K562 (cell line): ENCODE data around the gene VTN. TPM values are rescaled to one million over a fixed set of nuclear protein-coding genes. Genes with fewer than 3 reads are reported as not detected.

Experiments
- ADNP ChIP-seq: fragments of 200-800 bp; sonication (Bioruptor generic); IDR thresholded peaks from 2 replicates; pipeline ENCODE4 v1.6.1; 2016; ENCODE audit warnings: missing genetic modification characterization, missing compliant biosample characterization
- ATF7 ChIP-seq: fragments of 450-650 bp; IDR thresholded peaks from 2 replicates; pipeline ENCODE4 v1.7.1; 2014; ENCODE audit warnings: mild to moderate bottlenecking, moderate library complexity
- BACH1 ChIP-seq: fragments of 200-800 bp; sonication (Bioruptor generic); IDR thresholded peaks from 2 replicates; pipeline ENCODE4 v1.6.1; 2016; ENCODE audit warnings: missing genetic modification characterization, missing compliant biosample characterization
- BRD4 ChIP-seq: fragments of 200-600 bp; sonication (generic); IDR thresholded peaks from 2 replicates; pipeline ENCODE4 v1.6.1; 2017; ENCODE audit warnings: inconsistent platforms
- CREM ChIP-seq: IDR thresholded peaks from 2 replicates; pipeline ENCODE4 v1.6.1; 2014; ENCODE audit warnings: antibody characterized with exemption, low read depth
- CUX1 ChIP-seq: fragments of 200-800 bp; sonication (Bioruptor generic); IDR thresholded peaks from 2 replicates; pipeline ENCODE4 v1.6.1; 2016; ENCODE audit warnings: missing genetic modification characterization, missing compliant biosample characterization
- DACH1 ChIP-seq: fragments of 450-650 bp; IDR thresholded peaks from 2 replicates; pipeline ENCODE4 v1.6.1; 2018; ENCODE audit not compliant: partially characterized antibody
- DDX20 ChIP-seq: fragments of 450-650 bp; IDR thresholded peaks from 2 replicates; pipeline ENCODE4 v1.6.1; 2016; ENCODE audit warnings: missing genetic modification characterization, low read depth, mild to moderate bottlenecking, missing compliant biosample characterization, moderate library complexity
- EP300 ChIP-seq: IDR thresholded peaks from 2 replicates; pipeline ENCODE4 v1.6.1; 2012; ENCODE audit warnings: low read length, improper control_type of control experiment
- FUS ChIP-seq: fragments of 200-400 bp; formaldehyde crosslinking; optimal IDR thresholded peaks from 2 replicates; pipeline ENCODE3; 2017; ENCODE audit warnings: low read depth, low read length
- GABPB1 ChIP-seq: sonication (generic); formaldehyde crosslinking; IDR thresholded peaks from 2 replicates; pipeline ENCODE4 v1.8.0; 2022; ENCODE audit warnings: mild to moderate bottlenecking, missing genetic modification reagents
- HIVEP1 ChIP-seq: fragments of 250-450 bp; sonication (Bioruptor Pico); IDR thresholded peaks from 2 replicates; pipeline ENCODE4 v1.4.0; 2020; ENCODE audit warnings: mild to moderate bottlenecking
- MTF1 ChIP-seq: fragments of 250-450 bp; sonication (Bioruptor Pico); IDR thresholded peaks from 2 replicates; pipeline ENCODE4 v1.9.0; 2021; ENCODE audit warnings: moderate library complexity, mild to moderate bottlenecking, inconsistent platforms, borderline replicate concordance
- POLR2A ChIP-seq: fragments of 450-650 bp; conservative IDR thresholded peaks from 2 replicates; pipeline ENCODE4 v1.6.1; 2016
- POLR2H ChIP-seq: IDR thresholded peaks from 2 replicates; pipeline ENCODE4 v1.6.1; 2016; ENCODE audit warnings: missing genetic modification characterization, low read depth, mild to moderate bottlenecking, control low read depth, missing compliant biosample characterization, moderate library complexity
- RNF2 ChIP-seq: sonication (generic); IDR thresholded peaks from 2 replicates; pipeline ENCODE4 v1.6.1; 2016
- SAFB2 ChIP-seq: fragments of 200-400 bp; formaldehyde crosslinking; IDR thresholded peaks from 2 replicates; pipeline ENCODE4 v1.6.1; 2018; ENCODE audit warnings: borderline replicate concordance, low read length, low read depth, moderate library complexity; ENCODE audit not compliant: severe bottlenecking
- SAP30 ChIP-seq: fragments of 200-600 bp; sonication (generic); IDR thresholded peaks from 2 replicates; pipeline ENCODE4 v1.6.1; 2012; ENCODE audit warnings: borderline replicate concordance, low read depth, mild to moderate bottlenecking, moderate library complexity, low read length, control low read depth, inconsistent platforms; ENCODE audit not compliant: insufficient read depth, poor library complexity, severe bottlenecking
- TAF1 ChIP-seq: IDR thresholded peaks from 2 replicates; pipeline ENCODE4 v1.6.1; 2011; ENCODE audit warnings: mild to moderate bottlenecking, low read length, moderate library complexity; ENCODE audit not compliant: insufficient read depth, control insufficient read depth, severe bottlenecking; ENCODE audit errors: extremely low read depth
- ZC3H8 ChIP-seq: fragments of 450-650 bp; IDR thresholded peaks from 2 replicates; pipeline ENCODE4 v1.6.1; 2017
- polyA plus RNA-seq, 8 experiments: library from polyadenylated mRNA; depleted of rRNA in 4 of 8; stranded (reverse) in 5 of 8; unstranded in 3 of 8; fragments of >200 nt; fragmentation: Nextera tagmentation in 2 of 8; fragmentation: Illumina TruSeq in 1 of 8; extraction: Ambion mirVana in 2 of 8; extraction: Trizol in 1 of 8; gene quantifications; 2 replicates each; pipeline versions ENCODE4 v1.2.1 to v1.2.3, GENCODE V29; 2011 to 2014; ENCODE audit warnings: inconsistent platforms in 1 of 8, missing spikeins in 1 of 8
- total RNA-seq, 7 experiments: library from RNA; depleted of rRNA in 6 of 7; stranded (reverse); fragments of >200 nt in 6 of 7; fragmentation: Illumina TruSeq in 2 of 7; extraction: Trizol in 2 of 7; gene quantifications; 2 replicates each; pipeline versions ENCODE4 v1.2.1 to v1.2.3, GENCODE V29; 2011 to 2021; ENCODE audit warnings: low replicate concordance in 1 of 7
- TF ChIP-seq, protein P1 (sequence below): fragments of 200-400 bp; formaldehyde crosslinking; IDR thresholded peaks from 2 replicates; pipeline ENCODE4 v1.6.1; 2017; ENCODE audit warnings: mild to moderate bottlenecking, low read depth, low read length, moderate library complexity

Gene VTN
- total and polyA plus RNA-seq, 9 of the 15 experiments (the other 6 are each of a cell fraction or from before 2014, with no cell fraction given): 0.13 to 1.0 (median 0.29) TPM; not detected in 1

- no peak for TF ChIP-seq BACH1 (tag)
- peak; percentile 98 for TF ChIP-seq GABPB1 (CRISPR knock-in tag)
- no peak for TF ChIP-seq DDX20 (tag)
- TF ChIP-seq BRD4: 0 out of 2 replicates have a peak, but pooled peaks have one; percentile 73
- TF ChIP-seq CREM: peak; percentile 97
- no peak for TF ChIP-seq ZC3H8
- TF ChIP-seq POLR2A: peak; percentile 88
- no peak for TF ChIP-seq HIVEP1 (CRISPR knock-in tag)
- TF ChIP-seq SAP30: peak; percentile 55
- peak; percentile 61 for TF ChIP-seq FUS
- TF ChIP-seq ATF7: peak; percentile 76
- peak; percentile 72 for TF ChIP-seq RNF2
- no peak for TF ChIP-seq CUX1 (CRISPR knock-in tag)
- TF ChIP-seq MTF1 (CRISPR knock-in tag): no peak
- no peak for TF ChIP-seq ADNP (tag)
- TF ChIP-seq DACH1: no peak
- TF ChIP-seq POLR2H (tag): peak; percentile 88
- no peak for TF ChIP-seq SAFB2
- TF ChIP-seq, protein P1, sequence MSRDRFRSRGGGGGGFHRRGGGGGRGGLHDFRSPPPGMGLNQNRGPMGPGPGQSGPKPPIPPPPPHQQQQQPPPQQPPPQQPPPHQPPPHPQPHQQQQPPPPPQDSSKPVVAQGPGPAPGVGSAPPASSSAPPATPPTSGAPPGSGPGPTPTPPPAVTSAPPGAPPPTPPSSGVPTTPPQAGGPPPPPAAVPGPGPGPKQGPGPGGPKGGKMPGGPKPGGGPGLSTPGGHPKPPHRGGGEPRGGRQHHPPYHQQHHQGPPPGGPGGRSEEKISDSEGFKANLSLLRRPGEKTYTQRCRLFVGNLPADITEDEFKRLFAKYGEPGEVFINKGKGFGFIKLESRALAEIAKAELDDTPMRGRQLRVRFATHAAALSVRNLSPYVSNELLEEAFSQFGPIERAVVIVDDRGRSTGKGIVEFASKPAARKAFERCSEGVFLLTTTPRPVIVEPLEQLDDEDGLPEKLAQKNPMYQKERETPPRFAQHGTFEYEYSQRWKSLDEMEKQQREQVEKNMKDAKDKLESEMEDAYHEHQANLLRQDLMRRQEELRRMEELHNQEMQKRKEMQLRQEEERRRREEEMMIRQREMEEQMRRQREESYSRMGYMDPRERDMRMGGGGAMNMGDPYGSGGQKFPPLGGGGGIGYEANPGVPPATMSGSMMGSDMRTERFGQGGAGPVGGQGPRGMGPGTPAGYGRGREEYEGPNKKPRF: no peak
- peak; percentile 95 for TF ChIP-seq TAF1
- peak; percentile 23 for TF ChIP-seq EP300
These were observed 12.8 kb downstream of the VTN start, which contains the start of gene POLDIP2 (continued) for GRCh38 chr17:28357061-28357900.
